Heart left ventricle (tissue), 13 donors: ENCODE measurements around the gene S100A4.

Source experiments
- CTCF ChIP-seq, 12 donors: fragments of 200-600 bp; sonication (generic) in 4 of 12; IDR thresholded peaks; one replicate each; pipeline versions ENCODE4 v1.5.0 to v1.8.0; 2018 to 2022; ENCODE audit warnings: antibody characterized with exemption in 12 of 12, mild to moderate bottlenecking in 5 of 12
- POLR2A ChIP-seq, 2 donors: fragments of 450-650 bp; IDR thresholded peaks; one replicate each; pipeline ENCODE4 v1.6.1; 2017; ENCODE audit warnings: antibody characterized with exemption in 2 of 2, mild to moderate bottlenecking in 2 of 2, moderate library complexity in 2 of 2
- donor health status: ischemic (EF 13 %, LVEDD 7.1; RV severe dilation, severe dysfunction).
- donor health status: DM: no; HTN: yes; CAD: no.
- donor health status: DM: no; HTN: no; CAD: no.
- donor health status: ischemic (EF 25% LVEDD 6.9; RV normal size, moderate dysfunction).
- donor health status: ischemic (EF 25% LVEDD 5.7; RV mildly dilated, moderate dysfunction).
- donor health status: ischemic (EF 35%, LVEDD 5.7; RV mildly dilated, moderate dysfunction).
- donor health status: nonischemic (EF 11% LVEDD 7.7; RV severe dilation, severe dysfunction).
- donor health status: DM: yes; HTN: yes; CAD: no.
- donor health status: PGD.
- donor health status: ischemic (EF 29% LVEDD 5.4; RV normal size, mild dysfunction).
- donor health status: nonischemic (EF 23%, LVEDD 6.1; RV moderate dilation, normal function).

- TF ChIP-seq POLR2A (IDR thresholded peaks at IDR 0.05), result no peak
- TF ChIP-seq CTCF (IDR thresholded peaks at IDR 0.05), result no peak
Observed at GRCh38 chr1:153586347-153586746, 40.7 kb upstream of the S100A4 start.
